ENCODE results near the gene TMEM139. TPM values are rescaled to one million over a fixed set of nuclear protein-coding genes. Genes with fewer than 3 reads are reported as not detected.

TMEM139 gene
- total RNA-seq, 1 experiment from 2014 or later, result 1.5 TPM

DNA sequence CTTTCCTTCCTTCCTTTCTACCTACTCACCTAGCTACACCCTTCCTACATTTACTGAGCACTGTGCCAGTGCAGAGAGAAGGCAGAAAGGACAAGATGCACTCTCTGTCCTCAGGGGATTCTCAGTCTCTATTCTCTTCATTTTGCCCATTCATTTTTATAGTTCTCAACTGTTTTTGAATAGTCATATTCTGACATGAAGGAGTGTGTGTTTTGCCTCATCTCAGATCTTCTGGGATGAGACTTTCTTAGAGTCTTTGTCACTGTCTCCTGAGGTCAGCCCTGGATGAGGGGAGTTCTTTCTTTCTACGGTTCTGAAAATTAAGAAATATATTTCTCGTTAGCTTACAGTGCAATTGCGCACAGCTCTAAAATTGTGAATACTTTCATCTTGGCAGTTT is 52.5 kb downstream of the TMEM139 start (continued):
- TF ChIP-seq, protein P1, sequence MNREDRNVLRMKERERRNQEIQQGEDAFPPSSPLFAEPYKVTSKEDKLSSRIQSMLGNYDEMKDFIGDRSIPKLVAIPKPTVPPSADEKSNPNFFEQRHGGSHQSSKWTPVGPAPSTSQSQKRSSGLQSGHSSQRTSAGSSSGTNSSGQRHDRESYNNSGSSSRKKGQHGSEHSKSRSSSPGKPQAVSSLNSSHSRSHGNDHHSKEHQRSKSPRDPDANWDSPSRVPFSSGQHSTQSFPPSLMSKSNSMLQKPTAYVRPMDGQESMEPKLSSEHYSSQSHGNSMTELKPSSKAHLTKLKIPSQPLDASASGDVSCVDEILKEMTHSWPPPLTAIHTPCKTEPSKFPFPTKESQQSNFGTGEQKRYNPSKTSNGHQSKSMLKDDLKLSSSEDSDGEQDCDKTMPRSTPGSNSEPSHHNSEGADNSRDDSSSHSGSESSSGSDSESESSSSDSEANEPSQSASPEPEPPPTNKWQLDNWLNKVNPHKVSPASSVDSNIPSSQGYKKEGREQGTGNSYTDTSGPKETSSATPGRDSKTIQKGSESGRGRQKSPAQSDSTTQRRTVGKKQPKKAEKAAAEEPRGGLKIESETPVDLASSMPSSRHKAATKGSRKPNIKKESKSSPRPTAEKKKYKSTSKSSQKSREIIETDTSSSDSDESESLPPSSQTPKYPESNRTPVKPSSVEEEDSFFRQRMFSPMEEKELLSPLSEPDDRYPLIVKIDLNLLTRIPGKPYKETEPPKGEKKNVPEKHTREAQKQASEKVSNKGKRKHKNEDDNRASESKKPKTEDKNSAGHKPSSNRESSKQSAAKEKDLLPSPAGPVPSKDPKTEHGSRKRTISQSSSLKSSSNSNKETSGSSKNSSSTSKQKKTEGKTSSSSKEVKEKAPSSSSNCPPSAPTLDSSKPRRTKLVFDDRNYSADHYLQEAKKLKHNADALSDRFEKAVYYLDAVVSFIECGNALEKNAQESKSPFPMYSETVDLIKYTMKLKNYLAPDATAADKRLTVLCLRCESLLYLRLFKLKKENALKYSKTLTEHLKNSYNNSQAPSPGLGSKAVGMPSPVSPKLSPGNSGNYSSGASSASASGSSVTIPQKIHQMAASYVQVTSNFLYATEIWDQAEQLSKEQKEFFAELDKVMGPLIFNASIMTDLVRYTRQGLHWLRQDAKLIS (CRISPR knock-in tag; IDR thresholded peaks at IDR 0.05; ENCODE audit: borderline replicate concordance), result no peak
- TF ChIP-seq JAZF1 (CRISPR knock-in tag; IDR thresholded peaks at IDR 0.05) (no peak), NFYB (CRISPR knock-in tag; conservative IDR thresholded peaks at IDR 0.05; ENCODE audit: low read depth) (no peak), TEAD4 (CRISPR knock-in tag; IDR thresholded peaks at IDR 0.05) (no peak), ZNF263 (CRISPR knock-in tag; IDR thresholded peaks at IDR 0.05; ENCODE audit: low read depth) (no peak), FOXP1 (CRISPR knock-in tag; IDR thresholded peaks at IDR 0.05; ENCODE audit: borderline replicate concordance) (no peak), CBFB (CRISPR knock-in tag; IDR thresholded peaks at IDR 0.05; ENCODE audit: low read depth) (no peak), NR2C2 (CRISPR knock-in tag; IDR thresholded peaks at IDR 0.05) (no peak), IRF2 (CRISPR knock-in tag; IDR thresholded peaks at IDR 0.05; ENCODE audit: borderline replicate concordance, low read depth) (no peak), SOX15 (CRISPR knock-in tag; IDR thresholded peaks at IDR 0.05) (no peak)
- TF ChIP-seq, protein P2, sequence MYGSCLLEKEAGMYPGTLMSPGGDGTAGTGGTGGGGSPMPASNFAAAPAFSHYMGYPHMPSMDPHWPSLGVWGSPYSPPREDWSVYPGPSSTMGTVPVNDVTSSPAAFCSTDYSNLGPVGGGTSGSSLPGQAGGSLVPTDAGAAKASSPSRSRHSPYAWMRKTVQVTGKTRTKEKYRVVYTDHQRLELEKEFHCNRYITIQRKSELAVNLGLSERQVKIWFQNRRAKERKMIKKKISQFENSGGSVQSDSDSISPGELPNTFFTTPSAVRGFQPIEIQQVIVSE (CRISPR knock-in tag; IDR thresholded peaks at IDR 0.05; ENCODE audit: borderline replicate concordance), result no peak
- TF ChIP-seq, protein P3, sequence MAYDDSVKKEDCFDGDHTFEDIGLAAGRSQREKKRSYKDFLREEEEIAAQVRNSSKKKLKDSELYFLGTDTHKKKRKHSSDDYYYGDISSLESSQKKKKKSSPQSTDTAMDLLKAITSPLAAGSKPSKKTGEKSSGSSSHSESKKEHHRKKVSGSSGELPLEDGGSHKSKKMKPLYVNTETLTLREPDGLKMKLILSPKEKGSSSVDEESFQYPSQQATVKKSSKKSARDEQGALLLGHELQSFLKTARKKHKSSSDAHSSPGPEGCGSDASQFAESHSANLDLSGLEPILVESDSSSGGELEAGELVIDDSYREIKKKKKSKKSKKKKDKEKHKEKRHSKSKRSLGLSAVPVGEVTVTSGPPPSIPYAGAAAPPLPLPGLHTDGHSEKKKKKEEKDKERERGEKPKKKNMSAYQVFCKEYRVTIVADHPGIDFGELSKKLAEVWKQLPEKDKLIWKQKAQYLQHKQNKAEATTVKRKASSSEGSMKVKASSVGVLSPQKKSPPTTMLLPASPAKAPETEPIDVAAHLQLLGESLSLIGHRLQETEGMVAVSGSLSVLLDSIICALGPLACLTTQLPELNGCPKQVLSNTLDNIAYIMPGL (CRISPR knock-in tag; IDR thresholded peaks at IDR 0.05), result no peak
- TF ChIP-seq, protein P4, sequence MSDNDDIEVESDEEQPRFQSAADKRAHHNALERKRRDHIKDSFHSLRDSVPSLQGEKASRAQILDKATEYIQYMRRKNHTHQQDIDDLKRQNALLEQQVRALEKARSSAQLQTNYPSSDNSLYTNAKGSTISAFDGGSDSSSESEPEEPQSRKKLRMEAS (CRISPR knock-in tag; IDR thresholded peaks at IDR 0.05), result no peak

Other genes starting within 250 kb of the TMEM139 start
- not detected in 3 replicates for gene OR6V1, start 232.6 kb upstream of the TMEM139 start, total RNA-seq (2021)
- not detected in 3 replicates for gene PIP, start 152.9 kb upstream of the TMEM139 start, total RNA-seq (2021)
- gene TAS2R39, start 101.5 kb upstream of the TMEM139 start, total RNA-seq (2021), result not detected in 3 replicates
- gene TAS2R40, start 62.9 kb upstream of the TMEM139 start, total RNA-seq (2021), result not detected in 3 replicates
- gene GSTK1, start 21.5 kb upstream of the TMEM139 start, total RNA-seq (2021), result 30.1 to 40.1 TPM (median 37.7 TPM) in 3 replicates
- gene CASP2, start 3.4 kb downstream of the TMEM139 start, total RNA-seq (2021), result 35.1 to 35.5 TPM (median 35.4 TPM) in 3 replicates
- 0.23 to 0.46 TPM (median 0.28 TPM) in 3 replicates for gene CLCN1, start 31.2 kb downstream of the TMEM139 start, total RNA-seq (2021)
- gene FAM131B, start 77.8 kb downstream of the TMEM139 start, total RNA-seq (2021), result 24.0 to 26.3 TPM (median 25.3 TPM) in 3 replicates
- gene ZYX, start 96.4 kb downstream of the TMEM139 start, total RNA-seq (2021), result 166 to 179 TPM (median 167 TPM) in 3 replicates
- gene EPHA1, start 123.9 kb downstream of the TMEM139 start, total RNA-seq (2021), result 159 to 203 TPM (median 162 TPM) in 3 replicates
- 0.21 to 0.39 TPM (median 0.24 TPM) in 3 replicates for gene TAS2R60, start 158.5 kb downstream of the TMEM139 start, total RNA-seq (2021)
- 0.31 to 0.44 TPM in 2 of 3 replicates, not detected in the other for gene TAS2R41, start 192.9 kb downstream of the TMEM139 start, total RNA-seq (2021)